K562 (cell line): ENCODE data around the gene NDRG3. TPM values are rescaled to one million over a fixed set of nuclear protein-coding genes. Genes with fewer than 3 reads are reported as not detected.

Experiments
- ATAC-seq: fragments of 200-7000 bp; cut with Tn5 transposase; 3 replicates; pipeline ENCODE4 v1.9.1; 2020; ENCODE audit warnings: moderate library complexity
- BruUV-seq: library from RNA; stranded (reverse); fragments of 400-500 nt; replicated peaks from 2 replicates; lab custom pipeline; 2021; lab: Mats Ljungman, UMichigan
- CTCF ChIA-PET: fragments of 300-600 bp; formaldehyde crosslinking; extraction: SDS; loops from one replicate; lab custom pipeline; 2021; ENCODE audit warnings: low intra/inter-chr PET ratio; lab: Yijun Ruan, JAX
- POLR2A ChIA-PET: fragments of 300-600, 350-650 bp; sonication (Branson Sonifier 250); formaldehyde crosslinking; extraction: SDS; loops from one replicate; lab custom pipeline; 2021; ENCODE audit warnings: antibody characterized with exemption, inconsistent platforms; lab: Yijun Ruan, JAX
- DNase-seq, 4 experiments: peaks; one replicate each; pipeline versions ENCODE4 v3.0.0 to v3.0.0-alpha.2; 2011 to 2018; ENCODE audit warnings: low spot score in 3 of 4, mixed read lengths in 3 of 4; ENCODE audit errors: extremely low read depth in 1 of 4
- FAIRE-seq: peaks from 2 replicates; lab custom pipeline; 2011; peaks lifted over from hg19 to GRCh38; lab: Jason Lieb, UNC
- H2AFZ ChIP-seq: 2 replicates; pipeline ENCODE4 v1.6.0; 2011; ENCODE audit warnings: low read depth, low read length, control low read depth, inconsistent platforms
- H3K27ac ChIP-seq: fragments of 200-600 bp; 3 replicates; pipeline ENCODE4 v1.8.0; 2011; ENCODE audit warnings: low read depth, mild to moderate bottlenecking, control low read depth, inconsistent platforms, low read length, moderate library complexity, mixed read lengths; ENCODE audit errors: extremely low read depth
- H3K27me3 ChIP-seq, 2 experiments: fragments of 300-600 bp in 1 of 2; 2 replicates in 1 of 2; 3 replicates in 1 of 2; pipeline versions ENCODE4 v1.6.0 to v1.8.0; 2011; ENCODE audit warnings: inconsistent platforms in 2 of 2, low read length in 2 of 2, mild to moderate bottlenecking in 1 of 2, mixed read lengths in 1 of 2, moderate library complexity in 1 of 2; ENCODE audit not compliant: control insufficient read depth in 2 of 2, insufficient read depth in 2 of 2
- H3K36me3 ChIP-seq: fragments of 300-600 bp; 3 replicates; pipeline ENCODE4 v1.8.0; 2011; ENCODE audit warnings: mild to moderate bottlenecking, low read length, inconsistent platforms; ENCODE audit not compliant: control insufficient read depth, insufficient read depth
- H3K4me1 ChIP-seq, 2 experiments: fragments of 200-600 bp in 1 of 2; replicated peaks in 1 of 2; 2 replicates in 1 of 2; 3 replicates in 1 of 2; pipeline versions ENCODE4 v1.5.1 to v1.8.0; 2011; ENCODE audit warnings: inconsistent platforms in 2 of 2, low read length in 2 of 2, mild to moderate bottlenecking in 1 of 2, mixed read lengths in 1 of 2, moderate library complexity in 1 of 2; ENCODE audit not compliant: control insufficient read depth in 2 of 2, insufficient read depth in 2 of 2
- H3K4me2 ChIP-seq: 2 replicates; pipeline ENCODE4 v1.6.1; 2011; ENCODE audit warnings: low read length, control low read depth, inconsistent platforms, mixed read lengths; ENCODE audit not compliant: insufficient read depth
- H3K4me3 ChIP-seq: fragments of 200-600 bp; sonication (generic), shearing (Covaris generic); 2 replicates; pipeline ENCODE4 v1.5.1; 2016; ENCODE audit warnings: control low read depth, inconsistent platforms
- H3K79me2 ChIP-seq: fragments of 200-600 bp; 3 replicates; pipeline ENCODE4 v1.8.0; 2011; ENCODE audit warnings: low read length, inconsistent platforms; ENCODE audit not compliant: control insufficient read depth, insufficient read depth
- H3K9ac ChIP-seq, 2 experiments: 2 replicates each; pipeline versions ENCODE4 v1.6.0 to v1.6.1; 2011; ENCODE audit warnings: low read depth in 2 of 2, low read length in 2 of 2, control low read depth in 1 of 2, inconsistent platforms in 1 of 2, mild to moderate bottlenecking in 1 of 2, mixed read lengths in 1 of 2; ENCODE audit not compliant: insufficient read depth in 1 of 2
- H3K9me1 ChIP-seq: one replicate; pipeline ENCODE4 v1.6.0; 2011; ENCODE audit warnings: inconsistent platforms, mild to moderate bottlenecking, low read length, moderate library complexity; ENCODE audit not compliant: control insufficient read depth, insufficient read depth
- H3K9me3 ChIP-seq: replicated peaks from 2 replicates; pipeline ENCODE4 v1.5.1; 2011; ENCODE audit warnings: low read depth, low read length, inconsistent platforms; ENCODE audit not compliant: control insufficient read depth, insufficient read depth
- H4K20me1 ChIP-seq: replicated peaks from 2 replicates; pipeline ENCODE4 v1.6.1; 2011; ENCODE audit warnings: low read length, inconsistent platforms, mixed read lengths; ENCODE audit not compliant: control insufficient read depth, insufficient read depth
- LEF1 ChIP-seq: fragments of 450-650 bp; IDR thresholded peaks from 2 replicates; pipeline ENCODE4 v1.6.1; 2016; ENCODE audit warnings: mild to moderate bottlenecking
- MYNN ChIP-seq, 2 experiments: sonication (generic); formaldehyde crosslinking in 1 of 2; IDR thresholded peaks; 2 replicates each; pipeline versions ENCODE4 v1.5.0 to v1.6.1; 2016 to 2020; ENCODE audit warnings: antibody characterized with exemption in 1 of 2, missing genetic modification reagents in 1 of 2
- SREBF1 ChIP-seq: fragments of 150-350 bp; IDR thresholded peaks from 2 replicates; pipeline ENCODE4 v1.6.1; 2014; ENCODE audit warnings: antibody characterized with exemption, low read depth, low read length, borderline replicate concordance
- STAT5A ChIP-seq: IDR thresholded peaks from 2 replicates; pipeline ENCODE4 v1.6.1; 2012; ENCODE audit warnings: low read length, inconsistent platforms, borderline replicate concordance
- ZNF134 ChIP-seq: fragments of 250-450 bp; sonication (Bioruptor Pico); conservative IDR thresholded peaks from 2 replicates; pipeline ENCODE4 v1.4.0; 2020
- ZNF445 ChIP-seq: fragments of 250-450 bp; sonication (Bioruptor Pico); IDR thresholded peaks from 2 replicates; pipeline ENCODE4 v1.4.0; 2020; ENCODE audit warnings: low read depth, mild to moderate bottlenecking, moderate library complexity
- ZSCAN29 ChIP-seq: fragments of 450-650 bp; IDR thresholded peaks from 2 replicates; pipeline ENCODE4 v1.6.1; 2017
- WGBS: fragments of 100-300 bp; shearing (Covaris generic); methylation state at CpG from one replicate; pipeline ENCODE4 v1.1.6; 2016; ENCODE audit warnings: low coverage, mixed read lengths; ENCODE audit not compliant: insufficient coverage; ENCODE audit errors: missing lambda C conversion rate; 5-methylcytosine and 5-hydroxymethylcytosine counted together
- in situ Hi-C: fragments of 300-500 bp; cut with MboI; formaldehyde crosslinking; loops from 4 replicates; pipeline ENCODE4 v1.15.0; 2018; ENCODE audit warnings: inconsistent platforms, mixed read lengths
- intact Hi-C: fragments of 100-400 bp; cut with micrococcal nuclease; formaldehyde crosslinking; loops from 2 replicates; pipeline ENCODE4 v1.14.2; 2022
- polyA plus RNA-seq, 8 experiments: library from polyadenylated mRNA; depleted of rRNA in 4 of 8; stranded (reverse) in 5 of 8; unstranded in 3 of 8; fragments of >200 nt; fragmentation: Nextera tagmentation in 2 of 8; fragmentation: Illumina TruSeq in 1 of 8; extraction: Ambion mirVana in 2 of 8; extraction: Trizol in 1 of 8; gene quantifications; 2 replicates each; pipeline versions ENCODE4 v1.2.1 to v1.2.3, GENCODE V29; 2011 to 2014; ENCODE audit warnings: inconsistent platforms in 1 of 8, missing spikeins in 1 of 8
- total RNA-seq, 7 experiments: library from RNA; depleted of rRNA in 6 of 7; stranded (reverse); fragments of >200 nt in 6 of 7; fragmentation: Illumina TruSeq in 2 of 7; extraction: Trizol in 2 of 7; gene quantifications; 2 replicates each; pipeline versions ENCODE4 v1.2.1 to v1.2.3, GENCODE V29; 2011 to 2021; ENCODE audit warnings: low replicate concordance in 1 of 7

Gene NDRG3
- total and polyA plus RNA-seq, 9 of the 15 experiments (the other 6 are each of a cell fraction or from before 2014, with no cell fraction given), result 14.6 to 39.4 (median 24.4) TPM

- no peaks in the 10 kb centered on the region for H3K36me3 ChIP-seq
- DNase-seq, result no peak
- no peak for FAIRE-seq
- H3K4me1 ChIP-seq, result peaks cover 0 to 4% of the 10 kb centered on the region in 2 experiments; a peak in 1 of 5 replicates
- intact Hi-C loops (no loop called here), in situ Hi-C loops (no loop called here)
- H3K27ac ChIP-seq, result no peak overlapping the region
- H2AFZ ChIP-seq, result no peak overlapping the region
- H3K9me1 ChIP-seq, result no peaks in the 10 kb centered on the region
- no peak for ATAC-seq
- ChIA-PET POLR2A (interaction anchor here (0.9 kb wide), 1 partner anchor 15 kb away, joined by 4 read pairs; the partner anchor contains the start of gene RAB5IF), CTCF (no interaction called here)
- no peak overlapping the region for H3K4me3 ChIP-seq
- BruUV-seq, result no TSS peak
- H3K9me3 ChIP-seq, result no peaks in the 10 kb centered on the region
- no peaks in the 10 kb centered on the region for H3K79me2 ChIP-seq
- H4K20me1 ChIP-seq, result no peaks in the 10 kb centered on the region
- TF ChIP-seq ZSCAN29 (no peak), ZNF134 (CRISPR knock-in tag) (peak; percentile 79)
- H3K4me2 ChIP-seq, result no peak overlapping the region
- 33% methylated on average over 5 of the region's 5 CpGs for WGBS
- no peak overlapping the region for H3K9ac ChIP-seq
- no peaks in the 10 kb centered on the region for H3K27me3 ChIP-seq
These were observed 125.0 kb downstream of the NDRG3 start for GRCh38 chr20:36620917-36621316.

- H3K27ac ChIP-seq, result no peak overlapping the region
- no peaks in the 10 kb centered on the region for H3K9me3 ChIP-seq
- CTCF ChIA-PET, result no interaction called here
- H3K4me2 ChIP-seq, result no peak overlapping the region
- no peak for TF ChIP-seq ZNF445 (CRISPR knock-in tag)
- no peak for TF ChIP-seq STAT5A
- TF ChIP-seq LEF1, result no peak
- no peak for TF ChIP-seq MYNN (IDR thresholded peaks at IDR 0.05)
- TF ChIP-seq MYNN (CRISPR knock-in tag; IDR thresholded peaks at IDR 0.05), result no peak
- TF ChIP-seq SREBF1, result no peak
- H3K36me3 ChIP-seq, result peaks cover 38% of the 10 kb centered on the region; the same call in 2 of the 3 replicates
- H4K20me1 ChIP-seq, result no peaks in the 10 kb centered on the region; the same call in 1 of the 2 replicates
- peaks cover 4% of the 10 kb centered on the region for H3K9me1 ChIP-seq
- POLR2A ChIA-PET, result interaction anchor here (2.6 kb wide), 2 partner anchors 9 to 12 kb away, joined by 10 to 12 read pairs; no protein-coding TSS in a partner anchor
- no peak overlapping the region; a peak in 1 of 4 replicates for H3K9ac ChIP-seq
- ATAC-seq, result no peak
- no peak for FAIRE-seq
- H2AFZ ChIP-seq, result no peak overlapping the region
- DNase-seq, result no peak
- in situ Hi-C loops (no loop called here), intact Hi-C loops (loop anchor here (5.0 to 10.0 kb wide), 2 partner anchors 130 to 272 kb away; partner anchors contain the start of gene NDRG3)
- no peaks in the 10 kb centered on the region for H3K27me3 ChIP-seq
- no peaks in the 10 kb centered on the region for H3K79me2 ChIP-seq
- no TSS peak for BruUV-seq
- WGBS, result 85% methylated on average over 14 of the region's 14 CpGs
- H3K4me3 ChIP-seq, result no peak overlapping the region
- no peaks in the 10 kb centered on the region for H3K4me1 ChIP-seq
These were observed 130.9 kb downstream of the NDRG3 start for GRCh38 chr20:36614781-36615557.
